T-cell (primary cell): ENCODE measurements around the gene ANKFN1. TPM values are rescaled to one million over a fixed set of nuclear protein-coding genes. Genes with fewer than 3 reads are reported as not detected.
"Not testable (repeated sequence)": the region's sequence is repeated elsewhere in the genome, so short reads cannot be mapped to it uniquely, and the experiment has no call there.

ENCODE experiments used
- ATAC-seq, 4 experiments: fragments of 200-7000 bp in 3 of 4; fragments of 150-1000 bp in 1 of 4; cut with Tn5 transposase; replicated peaks in 1 of 4; 1 replicate in 3 of 4; 2 replicates in 1 of 4; pipeline ENCODE4 v1.10.0; 2021; ENCODE audit warnings: moderate library complexity in 3 of 4, mild to moderate bottlenecking in 2 of 4, moderate number of reproducible peaks in 1 of 4
- CTCF ChIA-PET, 2 donors: fragments of 300-600 bp; sonication (Branson Sonifier 250); formaldehyde crosslinking; loops; one replicate each; lab custom pipeline; 2022; ENCODE audit warnings: antibody characterized with exemption in 2 of 2; lab: Charles Lee
- POLR2A ChIA-PET, 2 donors: fragments of 300-600 bp; sonication (Branson Sonifier 250); formaldehyde crosslinking; loops; one replicate each; lab custom pipeline; 2022; ENCODE audit warnings: antibody characterized with exemption in 2 of 2; lab: Charles Lee
- DNase-seq, 35 experiments: peaks; one replicate each; pipeline versions ENCODE4 v3.0.0 to v3.0.0-alpha.2; 2013 to 2023
- H3K27ac ChIP-seq: one replicate; pipeline ENCODE4 v1.5.1; 2013; ENCODE audit warnings: low read length
- H3K27me3 ChIP-seq, 2 experiments: replicated peaks in 1 of 2; 1 replicate in 1 of 2; 2 replicates in 1 of 2; pipeline versions ENCODE4 v1.6.1 to v1.7.0; 2013; ENCODE audit warnings: low read length in 1 of 2, mixed read lengths in 1 of 2; ENCODE audit not compliant: control insufficient read depth in 2 of 2, insufficient read depth in 2 of 2; ENCODE audit errors: extremely low read depth in 1 of 2
- H3K36me3 ChIP-seq, 2 donors: 1 replicate in 1 of 2; 2 replicates in 1 of 2; pipeline versions ENCODE4 v1.6.1 to v1.7.0; 2013; ENCODE audit warnings: low read length in 1 of 2; ENCODE audit not compliant: control insufficient read depth in 2 of 2, insufficient read depth in 1 of 2; ENCODE audit errors: extremely low read depth in 1 of 2
- H3K4me1 ChIP-seq, 2 experiments: 1 replicate in 1 of 2; 2 replicates in 1 of 2; pipeline versions ENCODE4 v1.6.1 to v1.7.0; 2013; ENCODE audit warnings: low read length in 2 of 2, mixed read lengths in 1 of 2; ENCODE audit not compliant: insufficient read depth in 2 of 2, control insufficient read depth in 1 of 2; ENCODE audit errors: extremely low read depth in 1 of 2
- H3K4me3 ChIP-seq, 2 donors: 1 replicate in 1 of 2; 2 replicates in 1 of 2; pipeline versions ENCODE4 v1.5.1 to v1.7.0; 2013; ENCODE audit warnings: mild to moderate bottlenecking in 2 of 2, low read length in 1 of 2, moderate library complexity in 1 of 2; ENCODE audit not compliant: control insufficient read depth in 1 of 2; ENCODE audit errors: extremely low read depth in 1 of 2
- H3K9me3 ChIP-seq: 2 replicates; pipeline ENCODE4 v1.7.0; 2013
- H3K27ac Mint-ChIP-seq, 2 donors: one replicate each; pipeline ENCODE4 v1.8.0; 2020 to 2021; ENCODE audit warnings: mild to moderate bottlenecking in 2 of 2, mixed read lengths in 2 of 2
- H3K27me3 Mint-ChIP-seq, 2 donors: one replicate each; pipeline ENCODE4 v1.8.0; 2021 to 2022; ENCODE audit warnings: mixed read lengths in 2 of 2
- H3K36me3 Mint-ChIP-seq: one replicate; pipeline ENCODE4 v1.8.0; 2021; ENCODE audit warnings: mixed read lengths
- H3K4me1 Mint-ChIP-seq, 3 donors: one replicate each; pipeline ENCODE4 v1.8.0; 2020 to 2022; ENCODE audit warnings: mixed read lengths in 3 of 3, mild to moderate bottlenecking in 1 of 3
- H3K4me3 Mint-ChIP-seq, 3 donors: one replicate each; pipeline ENCODE4 v1.8.0; 2020 to 2022; ENCODE audit warnings: mild to moderate bottlenecking in 3 of 3, mixed read lengths in 3 of 3, moderate library complexity in 3 of 3
- H3K9me3 Mint-ChIP-seq, 3 donors: one replicate each; pipeline ENCODE4 v1.8.0; 2020 to 2022; ENCODE audit warnings: mixed read lengths in 3 of 3
- WGBS: methylation state at CpG from one replicate; pipeline ENCODE4 v1.1.5; 2013; ENCODE audit warnings: missing lambda C conversion rate; ENCODE audit not compliant: insufficient coverage; 5-methylcytosine and 5-hydroxymethylcytosine counted together
- total RNA-seq, 35 experiments: library from RNA in 6 of 35; stranded (reverse) in 6 of 35; fragments of 120-200 nt in 1 of 35; gene quantifications; one replicate each; pipeline versions ENCODE4 v1.2.1 to v1.2.4 and lab custom pipeline; 2013 to 2026

Gene ANKFN1
- total RNA-seq, 5 donors from 2014 or later (not counting 1 experiment from before 2014, with no cell fraction given) = not detected

- Mint-ChIP-seq H3K4me3 (no peak overlapping the region), H3K9me3 (peaks cover 0 to 2% (median 0%) of the 10 kb centered on the region in 3 donors), H3K27me3 (peaks cover 6% of the 10 kb centered on the region in 2 donors), H3K36me3 (no peaks in the 10 kb centered on the region), H3K27ac (no peak overlapping the region), H3K4me1 (no peaks in the 10 kb centered on the region)
- Histone ChIP-seq H3K27me3 (peaks cover 0 to 11% of the 10 kb centered on the region in 2 experiments), H3K4me3 (no peak overlapping the region), H3K36me3 (no peaks in the 10 kb centered on the region), H3K27ac (no peak overlapping the region), H3K9me3 (no peaks in the 10 kb centered on the region), H3K4me1 (no peaks in the 10 kb centered on the region)
- ATAC-seq (no peak), DNase-seq (no peak)
- 43% methylated on average over 1 of the region's 4 CpGs for WGBS
- POLR2A ChIA-PET = no interaction called here
- CTCF ChIA-PET = no interaction called here
These were observed 239.0 kb downstream of the ANKFN1 start for GRCh38 chr17:56392321-56392720.

DNA sequence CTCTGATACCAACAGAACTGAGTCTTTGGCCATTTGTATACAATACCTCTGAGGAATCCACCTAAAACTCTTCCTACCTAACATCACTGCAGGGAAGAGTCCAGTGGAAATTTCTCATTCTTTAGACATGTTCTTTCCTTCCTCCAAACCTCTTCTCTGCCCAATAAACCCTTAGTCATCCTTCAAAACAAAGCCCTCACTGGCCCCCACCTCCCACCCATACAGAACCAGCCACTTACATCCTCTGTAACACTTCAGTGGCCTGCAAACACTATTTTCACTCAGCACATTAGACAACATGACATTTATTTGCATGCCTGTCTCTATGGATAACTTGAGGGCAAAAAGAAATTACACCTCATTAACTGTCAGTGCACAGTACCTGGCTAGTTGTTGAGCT lies 239.9 kb downstream of the ANKFN1 start:
- Histone ChIP-seq H3K27me3 (peaks cover 0 to 11% of the 10 kb centered on the region in 2 experiments), H3K9me3 (no peaks in the 10 kb centered on the region), H3K4me3 (no peak overlapping the region), H3K36me3 (no peaks in the 10 kb centered on the region), H3K27ac (no peak overlapping the region), H3K4me1 (no peaks in the 10 kb centered on the region)
- Mint-ChIP-seq H3K36me3 (no peaks in the 10 kb centered on the region), H3K27ac (no peak overlapping the region), H3K27me3 (peaks cover 6% of the 10 kb centered on the region in 2 donors), H3K4me1 (no peaks in the 10 kb centered on the region), H3K4me3 (no peak overlapping the region), H3K9me3 (no peaks in the 10 kb centered on the region)
- POLR2A ChIA-PET = no interaction called here
- ATAC-seq (no peak), DNase-seq (no peak)
- CTCF ChIA-PET = no interaction called here

GRCh38 chr17:56395787-56396186 lies 242.5 kb downstream of the ANKFN1 start:
- ATAC-seq = no peak
- H3K4me3 ChIP-seq = no peak overlapping the region

DNA sequence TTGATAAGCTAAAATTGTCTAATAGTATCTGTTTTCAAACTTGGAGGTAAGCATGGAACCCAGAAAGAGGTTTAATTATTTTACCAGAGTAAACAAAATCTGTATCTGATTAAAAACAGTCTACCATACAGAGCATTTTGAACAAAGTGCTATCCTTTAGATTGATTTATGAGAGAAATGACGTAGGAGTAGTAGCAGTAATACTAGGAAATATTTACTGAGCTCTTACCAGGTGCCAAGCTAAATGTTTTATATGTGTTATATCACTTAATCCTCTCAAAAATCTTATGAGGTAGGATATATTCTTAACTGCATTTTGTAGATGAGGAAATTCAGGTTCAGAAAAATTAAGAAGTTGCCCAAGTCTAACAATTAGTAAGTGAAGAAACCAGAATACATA lies 253.8 kb downstream of the ANKFN1 start:
- CTCF ChIA-PET = no interaction called here
- H3K4me3 Mint-ChIP-seq = no peak overlapping the region
- DNase-seq = no peak
- peaks cover 0 to 7% (median 5%) of the 10 kb centered on the region in 3 donors for H3K9me3 Mint-ChIP-seq
- Histone ChIP-seq H3K27me3 (peaks cover 0 to 4% of the 10 kb centered on the region in 2 experiments), H3K36me3 (no peaks in the 10 kb centered on the region), H3K27ac (no peak overlapping the region), H3K4me1 (no peaks in the 10 kb centered on the region), H3K4me3 (no peak overlapping the region), H3K9me3 (no peaks in the 10 kb centered on the region)
- no CpG with 5 or more reads among the region's 1 CpG for WGBS
- H3K27me3 Mint-ChIP-seq = peaks cover 14 to 20% of the 10 kb centered on the region in 2 donors
- H3K36me3 Mint-ChIP-seq = no peaks in the 10 kb centered on the region
- no peak for ATAC-seq
- POLR2A ChIA-PET = no interaction called here
- no peaks in the 10 kb centered on the region for H3K4me1 Mint-ChIP-seq
- no peak overlapping the region for H3K27ac Mint-ChIP-seq

More at GRCh38 chr17:56395787-56396186, 242.5 kb downstream of the ANKFN1 start:
- no peaks in the 10 kb centered on the region for H3K4me1 ChIP-seq
- Mint-ChIP-seq H3K4me1 (no peaks in the 10 kb centered on the region), H3K27ac (no peak overlapping the region), H3K9me3 (no peaks in the 10 kb centered on the region), H3K4me3 (no peak overlapping the region), H3K36me3 (no peaks in the 10 kb centered on the region), H3K27me3 (peaks cover 0 to 6% of the 10 kb centered on the region in 2 donors)
- H3K27me3 ChIP-seq = peaks cover 0 to 11% of the 10 kb centered on the region in 2 experiments
- H3K27ac ChIP-seq = no peak overlapping the region
- no peaks in the 10 kb centered on the region for H3K9me3 ChIP-seq
- no peak for DNase-seq
- POLR2A ChIA-PET = no interaction called here
- no peaks in the 10 kb centered on the region for H3K36me3 ChIP-seq
- CTCF ChIA-PET = no interaction called here
- 82% methylated on average over 4 of the region's 5 CpGs for WGBS

DNA sequence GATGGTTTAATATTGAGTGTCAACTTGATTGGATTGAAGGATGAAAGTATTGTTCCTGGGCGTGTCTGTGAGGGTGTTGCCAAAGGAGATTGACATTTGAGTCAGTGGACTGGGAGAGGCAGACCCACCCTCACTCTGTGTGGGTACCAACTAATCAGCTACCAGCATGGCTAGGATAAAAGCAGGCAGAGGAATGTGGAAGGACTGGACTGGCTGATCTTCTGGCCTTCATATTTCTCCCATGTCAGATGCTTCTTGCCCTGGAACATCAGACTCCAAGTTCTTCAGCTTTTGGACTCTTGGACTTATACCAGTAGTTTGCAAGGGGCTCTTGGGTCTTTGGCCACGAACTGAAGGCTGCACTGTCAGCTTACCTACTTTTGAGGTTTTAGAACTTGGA lies 259.1 kb downstream of the ANKFN1 start:
- CTCF ChIA-PET, ATAC-seq, H3K27me3 ChIP-seq, H3K4me1 Mint-ChIP-seq, H3K9me3 ChIP-seq, H3K27ac Mint-ChIP-seq, H3K4me3 Mint-ChIP-seq, H3K4me1 ChIP-seq, H3K36me3 Mint-ChIP-seq, H3K4me3 ChIP-seq, POLR2A ChIA-PET, H3K36me3 ChIP-seq, H3K27ac ChIP-seq, DNase-seq: not testable (repeated sequence)
- WGBS = 20% methylated on average over 1 of the region's 2 CpGs
- Mint-ChIP-seq H3K9me3 (peaks cover 7 to 18% (median 13%) of the 10 kb centered on the region in 3 donors), H3K27me3 (peaks cover 18 to 32% of the 10 kb centered on the region in 2 donors)

- H3K4me3 Mint-ChIP-seq = no peak overlapping the region
- WGBS = no CpG with 5 or more reads among the region's 5 CpGs
- ATAC-seq (no peak), DNase-seq (no peak)
- Histone ChIP-seq H3K4me1 (no peaks in the 10 kb centered on the region), H3K36me3 (no peaks in the 10 kb centered on the region), H3K27ac (no peak overlapping the region), H3K9me3 (no peaks in the 10 kb centered on the region), H3K4me3 (no peak overlapping the region), H3K27me3 (no peaks in the 10 kb centered on the region)
- no peak overlapping the region for H3K27ac Mint-ChIP-seq
- H3K36me3 Mint-ChIP-seq = no peaks in the 10 kb centered on the region
- no peaks in the 10 kb centered on the region for H3K4me1 Mint-ChIP-seq
- peaks cover 7 to 18% (median 13%) of the 10 kb centered on the region in 3 donors for H3K9me3 Mint-ChIP-seq
- CTCF ChIA-PET = no interaction called here
- H3K27me3 Mint-ChIP-seq = peaks cover 14 to 26% of the 10 kb centered on the region in 2 donors
- POLR2A ChIA-PET = interaction anchor here in 1 of 2 donors (0.7 kb wide), 1 partner anchor 140 kb away, joined by 6 read pairs; no protein-coding TSS in a partner anchor
These were observed 263.5 kb downstream of the ANKFN1 start for GRCh38 chr17:56416682-56417351.
